Sigmoid colon (tissue), 7 donors: ENCODE measurements around the gene NIPSNAP3A. TPM values are rescaled to one million over a fixed set of nuclear protein-coding genes. Genes with fewer than 3 reads are reported as not detected.
"Not testable (repeated sequence)": the region's sequence is repeated elsewhere in the genome, so short reads cannot be mapped to it uniquely, and the experiment has no call there.

Source experiments
- DNase-seq: peaks from one replicate; pipeline ENCODE4 v3.0.0-alpha.2; 2019
- H3K27ac ChIP-seq, 4 donors: fragments of 200-600 bp; sonication (generic); one replicate each; pipeline ENCODE4 v1.5.1; 2016 to 2019; ENCODE audit warnings: mild to moderate bottlenecking in 1 of 4
- H3K27me3 ChIP-seq, 3 donors: fragments of 200-600 bp; sonication (generic); one replicate each; pipeline ENCODE4 v1.5.1; 2019; ENCODE audit warnings: mild to moderate bottlenecking in 1 of 3
- H3K36me3 ChIP-seq, 4 donors: fragments of 200-600 bp; sonication (generic); one replicate each; pipeline ENCODE4 v1.5.1; 2016 to 2019
- H3K4me1 ChIP-seq, 4 donors: fragments of 200-600 bp; sonication (generic); one replicate each; pipeline ENCODE4 v1.5.1; 2017 to 2019
- H3K4me3 ChIP-seq, 4 donors: fragments of 200-600 bp; sonication (generic); one replicate each; pipeline ENCODE4 v1.5.1; 2017 to 2019; ENCODE audit warnings: mild to moderate bottlenecking in 2 of 4, moderate library complexity in 1 of 4
- H3K9me3 ChIP-seq, 4 donors: fragments of 200-600 bp in 3 of 4; sonication (generic) in 3 of 4; one replicate each; pipeline versions ENCODE4 v1.5.1 to v1.6.1; 2013 to 2019
- CTCF ChIP-seq, 4 experiments: fragments of 450-650 bp in 3 of 4; fragments of 200-600 bp in 1 of 4; IDR thresholded peaks; one replicate each; pipeline ENCODE4 v1.5.1; 2016 to 2019; ENCODE audit warnings: antibody characterized with exemption in 4 of 4, mild to moderate bottlenecking in 3 of 4, moderate library complexity in 2 of 4
- EP300 ChIP-seq, 4 donors: sonication (generic); formaldehyde crosslinking; IDR thresholded peaks; one replicate each; pipeline ENCODE4 v1.6.1; 2017; ENCODE audit warnings: antibody characterized with exemption in 4 of 4
- POLR2A ChIP-seq, 2 donors: fragments of 450-650 bp; IDR thresholded peaks; one replicate each; pipeline ENCODE4 v1.6.1; 2016; ENCODE audit warnings: antibody characterized with exemption in 2 of 2, mild to moderate bottlenecking in 2 of 2, moderate library complexity in 2 of 2
- POLR2AphosphoS5 ChIP-seq, 4 donors: sonication (generic); formaldehyde crosslinking; IDR thresholded peaks; one replicate each; pipeline ENCODE4 v1.6.1; 2017; ENCODE audit warnings: antibody characterized with exemption in 4 of 4
- WGBS, 2 donors: extraction: QIAGEN DNeasy Blood & Tissue Kit; methylation state at CpG; one replicate each; pipeline ENCODE4 v1.1.7; 2013; 5-methylcytosine and 5-hydroxymethylcytosine counted together
- intact Hi-C: fragments of 100-400 bp; cut with DNase I; formaldehyde crosslinking; loops from one replicate; pipeline ENCODE4 v1.15.1; 2023
- polyA plus RNA-seq, 3 donors: library from polyadenylated mRNA; stranded (reverse); fragments of 200-250 nt; gene quantifications; one replicate each; pipeline ENCODE4 v1.2.3, GENCODE V29; 2013
- total RNA-seq, 4 donors: library from RNA; depleted of rRNA; stranded (reverse); fragments of >200 nt; gene quantifications; one replicate each; pipeline ENCODE4 v1.1.0, GENCODE V29; 2016
- donor health status: healthy with polysubstance abuse.
- donor health status: Bipolar disorder and iron deficiency.
- donor health status: healthy.

Gene NIPSNAP3A
- total and polyA plus RNA-seq, 7 donors, result 18.3 to 97.9 (median 23.8) TPM

GRCh38 chr9:104758974-104759373, 11.5 kb downstream of the NIPSNAP3A start:
- Histone ChIP-seq H3K9me3 (no peaks in the 10 kb centered on the region), H3K4me1 (no peaks in the 10 kb centered on the region), H3K27me3 (no peaks in the 10 kb centered on the region), H3K4me3 (no peak overlapping the region), H3K36me3 (peaks cover 0 to 43% (median 0%) of the 10 kb centered on the region in 4 donors), H3K27ac (no peak overlapping the region)
- 63 to 83% methylated on average over 3 of the region's 3 CpGs for WGBS, 2 donors
- intact Hi-C loops, result no loop called here
- TF ChIP-seq CTCF (IDR thresholded peaks at IDR 0.05) (no peak), POLR2AphosphoS5 (IDR thresholded peaks at IDR 0.05) (no peak), POLR2A (IDR thresholded peaks at IDR 0.05) (no peak), EP300 (IDR thresholded peaks at IDR 0.05) (no peak)
- no peak for DNase-seq

GRCh38 chr9:104765138-104765537, 17.7 kb downstream of the NIPSNAP3A start:
- no peak for DNase-seq
- Histone ChIP-seq H3K27ac (no peak overlapping the region), H3K36me3 (peaks cover 0 to 7% (median 0%) of the 10 kb centered on the region in 4 donors), H3K9me3 (no peaks in the 10 kb centered on the region), H3K4me3 (no peak overlapping the region), H3K4me1 (peaks cover 0 to 12% (median 7%) of the 10 kb centered on the region in 4 donors), H3K27me3 (no peaks in the 10 kb centered on the region)
- WGBS, 2 donors, result 24 to 61% methylated on average over 5 of the region's 5 CpGs
- intact Hi-C loops, result loop anchor here (10.0 kb wide), 1 partner anchor 650 kb away; no protein-coding TSS in a partner anchor
- TF ChIP-seq CTCF (IDR thresholded peaks at IDR 0.05) (no peak), POLR2A (IDR thresholded peaks at IDR 0.05) (no peak), EP300 (IDR thresholded peaks at IDR 0.05) (no peak), POLR2AphosphoS5 (IDR thresholded peaks at IDR 0.05) (no peak)

GRCh38 chr9:104766025-104766424, 18.5 kb downstream of the NIPSNAP3A start:
- no peak for TF ChIP-seq EP300 (IDR thresholded peaks at IDR 0.05)
- no peak for TF ChIP-seq CTCF (IDR thresholded peaks at IDR 0.05)
- no peak for TF ChIP-seq POLR2A (IDR thresholded peaks at IDR 0.05)
- TF ChIP-seq POLR2AphosphoS5 (IDR thresholded peaks at IDR 0.05), result no peak
- intact Hi-C loops, result loop anchor here (10.0 kb wide), 1 partner anchor 649 kb away; no protein-coding TSS in a partner anchor
- H3K4me3 ChIP-seq, result no peak overlapping the region

GRCh38 chr9:104767507-104767906, 20.0 kb downstream of the NIPSNAP3A start:
- no peaks in the 10 kb centered on the region for H3K36me3 ChIP-seq
- no peak for TF ChIP-seq POLR2AphosphoS5 (IDR thresholded peaks at IDR 0.05)
- TF ChIP-seq EP300 (IDR thresholded peaks at IDR 0.05), result no peak
- TF ChIP-seq CTCF (IDR thresholded peaks at IDR 0.05), result no peak
- TF ChIP-seq POLR2A (IDR thresholded peaks at IDR 0.05), result no peak
- intact Hi-C loops, result loop anchor here (10.0 kb wide), 1 partner anchor 647 kb away; no protein-coding TSS in a partner anchor
- no peak overlapping the region for H3K4me3 ChIP-seq
- H3K27me3 ChIP-seq, result no peaks in the 10 kb centered on the region
- DNase-seq, result no peak
- H3K4me1 ChIP-seq, result peaks cover 0 to 12% (median 7%) of the 10 kb centered on the region in 4 donors
- no peak overlapping the region for H3K27ac ChIP-seq
- H3K9me3 ChIP-seq, result no peaks in the 10 kb centered on the region
- WGBS, 2 donors, result 57 to 88% methylated on average over 3 of the region's 3 CpGs

More at GRCh38 chr9:104766025-104766424, 18.5 kb downstream of the NIPSNAP3A start:
- 46 to 85% methylated on average over 7 of the region's 7 CpGs for WGBS, 2 donors
- Histone ChIP-seq H3K27ac (no peak overlapping the region), H3K36me3 (peaks cover 0 to 3% (median 0%) of the 10 kb centered on the region in 4 donors), H3K4me1 (peaks cover 0 to 12% (median 7%) of the 10 kb centered on the region in 4 donors), H3K27me3 (no peaks in the 10 kb centered on the region), H3K9me3 (no peaks in the 10 kb centered on the region)
- no peak for DNase-seq

- 92% methylated on average over 12 of the region's 12 CpGs for WGBS, 2 donors
Observed at GRCh38 chr9:104769029-104769428, 21.5 kb downstream of the NIPSNAP3A start.

More at GRCh38 chr9:104769029-104769428, 21.5 kb downstream of the NIPSNAP3A start:
- H3K9me3 ChIP-seq, H3K36me3 ChIP-seq, H3K27ac ChIP-seq, DNase-seq, H3K27me3 ChIP-seq, H3K4me3 ChIP-seq: not testable (repeated sequence)
- H3K4me1 ChIP-seq, result peaks cover 0 to 12% (median 7%) of the 10 kb centered on the region in 4 donors
- intact Hi-C loops, result loop anchor here (10.0 kb wide), 1 partner anchor 646 kb away; no protein-coding TSS in a partner anchor
